HUES6 (cell line): ENCODE results near the gene CETN1.

Experiments used
- H3K27ac ChIP-seq: 2 replicates; pipeline ENCODE4 v1.7.0; 2013; ENCODE audit warnings: low read depth, mild to moderate bottlenecking, low read length, inconsistent platforms
- H3K27me3 ChIP-seq: 2 replicates; pipeline ENCODE4 v1.6.1; 2013; ENCODE audit warnings: low read length; ENCODE audit not compliant: control insufficient read depth, insufficient read depth
- H3K36me3 ChIP-seq: 2 replicates; pipeline ENCODE4 v1.6.1; 2013; ENCODE audit warnings: low read length; ENCODE audit not compliant: control insufficient read depth, insufficient read depth
- H3K4me1 ChIP-seq: 2 replicates; pipeline ENCODE4 v1.6.1; 2013; ENCODE audit warnings: low read length; ENCODE audit not compliant: control insufficient read depth, insufficient read depth
- H3K4me3 ChIP-seq: 2 replicates; pipeline ENCODE4 v1.5.1; 2013; ENCODE audit warnings: low read depth, low read length
- H3K9ac ChIP-seq: one replicate; pipeline ENCODE4 v1.6.1; 2013; ENCODE audit warnings: mild to moderate bottlenecking, low read length
- H3K9me3 ChIP-seq: 2 replicates; pipeline ENCODE4 v1.6.1; 2013; ENCODE audit warnings: low read depth, low read length; ENCODE audit not compliant: control insufficient read depth, insufficient read depth

Gene CETN1

DNA sequence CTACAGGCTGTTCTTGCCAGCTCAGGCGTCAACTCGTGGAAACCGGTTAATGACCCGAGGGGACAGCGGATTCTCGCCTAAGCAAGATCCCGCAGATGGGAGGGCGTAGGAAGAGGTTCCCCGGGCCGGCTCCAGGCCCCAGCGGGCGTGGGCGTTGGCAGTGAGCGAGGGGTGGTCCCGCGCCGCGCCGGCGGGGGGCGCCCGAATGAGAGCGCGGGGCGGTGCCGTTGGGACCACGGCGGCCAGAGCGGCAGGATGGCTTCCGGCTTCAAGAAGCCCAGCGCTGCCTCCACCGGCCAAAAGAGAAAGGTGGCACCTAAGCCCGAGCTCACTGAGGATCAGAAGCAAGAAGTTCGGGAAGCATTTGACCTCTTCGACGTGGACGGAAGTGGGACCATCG lies at the start of gene CETN1:
Gene CETN1, plus strand, starts transcription at position 227 of the 400 bp plus-strand sequence. Its CDS starts 29 bp downstream, at position 256.
- Histone ChIP-seq H3K4me3 (no peak within 1 kb of the TSS), H3K4me1 (peaks cover 6% of the 10 kb centered on the region), H3K27me3 (no peaks in the 10 kb centered on the region), H3K36me3 (no peaks in the 10 kb centered on the region), H3K9me3 (peaks cover 7% of the 10 kb centered on the region), H3K9ac (no peak within 1 kb of the TSS), H3K27ac (no peak within 1 kb of the TSS)

- Histone ChIP-seq H3K9me3 (no peaks in the 10 kb centered on the region), H3K9ac (no peak overlapping the region), H3K36me3 (no peaks in the 10 kb centered on the region), H3K4me3 (no peak overlapping the region), H3K27me3 (no peaks in the 10 kb centered on the region), H3K27ac (no peak overlapping the region), H3K4me1 (no peaks in the 10 kb centered on the region)
These were observed 48.2 kb upstream of the CETN1 start for GRCh38 chr18:532018-532417.

- Histone ChIP-seq H3K9ac (no peak overlapping the region), H3K4me1 (no peaks in the 10 kb centered on the region), H3K36me3 (no peaks in the 10 kb centered on the region), H3K9me3 (no peaks in the 10 kb centered on the region), H3K27ac (no peak overlapping the region), H3K4me3 (no peak overlapping the region), H3K27me3 (no peaks in the 10 kb centered on the region)
These were observed 47.5 kb upstream of the CETN1 start for GRCh38 chr18:532632-533031.

DNA sequence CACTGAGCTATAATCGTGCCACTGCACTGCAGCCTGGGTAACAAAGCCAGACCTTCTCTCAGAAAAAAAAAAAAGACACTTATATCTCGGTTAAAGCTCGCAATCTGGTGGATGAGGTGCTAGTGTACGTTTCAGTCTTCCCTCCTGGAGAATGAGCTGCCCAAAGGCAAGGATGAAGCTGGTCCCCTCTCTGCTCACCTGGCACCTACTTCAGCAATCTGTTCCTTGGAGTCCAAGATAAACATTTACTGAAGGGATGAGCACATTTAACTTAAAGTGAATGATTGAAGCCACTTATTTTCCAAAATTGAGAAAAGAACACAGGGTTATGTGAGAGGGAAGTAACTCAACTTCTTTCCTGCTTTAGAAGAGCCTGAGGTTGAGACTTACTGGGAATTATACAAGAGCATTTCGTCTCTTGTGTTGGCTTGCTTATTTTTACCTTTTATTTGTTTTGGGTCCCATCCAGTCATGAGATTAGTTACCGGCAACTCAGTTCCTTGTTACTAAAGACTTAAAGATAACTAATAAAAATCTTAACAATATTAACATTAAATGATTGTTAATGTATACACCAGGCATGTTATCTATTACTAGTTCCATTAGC lies 46.1 kb upstream of the CETN1 start:
- Histone ChIP-seq H3K27ac (no peak overlapping the region), H3K4me3 (no peak overlapping the region), H3K4me1 (no peaks in the 10 kb centered on the region), H3K36me3 (no peaks in the 10 kb centered on the region), H3K9ac (no peak overlapping the region), H3K27me3 (no peaks in the 10 kb centered on the region), H3K9me3 (no peaks in the 10 kb centered on the region)

DNA sequence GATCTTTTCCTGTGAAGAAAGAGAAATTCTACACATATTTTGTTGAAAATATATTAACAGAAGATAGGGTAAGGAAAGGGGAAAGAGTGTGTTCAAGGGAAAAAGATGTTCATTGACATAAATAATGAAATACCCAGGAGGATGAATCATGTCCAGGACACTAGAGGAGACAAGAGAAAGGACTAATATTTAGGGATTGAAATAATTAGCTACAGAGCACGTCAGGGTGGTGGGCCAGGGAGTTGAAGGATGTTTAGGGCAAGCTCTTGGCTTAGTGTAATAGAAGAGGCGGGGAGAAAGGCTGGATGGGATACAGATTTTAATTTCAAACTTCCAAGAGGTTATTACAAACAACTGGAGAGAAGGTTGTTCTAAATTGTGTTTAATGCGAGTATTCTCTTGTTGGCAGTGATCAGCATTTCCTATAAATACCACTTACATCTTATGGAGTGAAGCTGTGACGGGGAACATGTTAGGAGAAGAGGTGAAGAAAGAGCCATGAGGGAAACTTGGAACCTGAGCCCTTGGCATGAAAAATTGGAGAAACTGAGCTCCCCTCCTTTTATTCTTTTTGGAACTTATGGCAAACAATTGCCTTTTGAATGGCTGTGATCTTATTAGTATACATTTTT lies 36.6 kb upstream of the CETN1 start:
- Histone ChIP-seq H3K27me3 (no peaks in the 10 kb centered on the region), H3K9ac (no peak overlapping the region), H3K9me3 (peaks cover 2% of the 10 kb centered on the region; the same call in 1 of the 2 replicates), H3K36me3 (no peaks in the 10 kb centered on the region), H3K4me1 (no peaks in the 10 kb centered on the region), H3K27ac (no peak overlapping the region), H3K4me3 (no peak overlapping the region)

DNA sequence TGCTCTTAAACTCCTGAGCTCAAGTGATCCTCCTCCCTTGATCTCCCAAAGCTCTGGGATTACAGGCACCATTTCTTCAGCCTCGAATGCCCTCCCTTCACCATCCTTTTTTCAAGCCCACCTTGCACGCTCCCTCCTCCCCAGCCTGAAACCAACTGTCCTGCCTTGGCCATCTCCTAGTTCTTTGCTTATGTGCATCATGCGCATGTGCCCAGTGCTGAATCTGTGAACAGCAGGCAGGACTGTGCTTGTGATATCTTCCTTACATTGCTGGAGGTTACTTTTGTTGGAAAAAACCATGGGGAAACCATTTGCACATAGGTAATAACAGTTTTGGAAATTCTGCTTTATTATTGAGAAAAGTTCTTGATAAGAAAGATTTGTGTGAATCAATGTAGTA lies 30.2 kb upstream of the CETN1 start:
- Histone ChIP-seq H3K4me3 (no peak overlapping the region), H3K9ac (no peak overlapping the region), H3K9me3 (peaks cover 2% of the 10 kb centered on the region; the same call in 1 of the 2 replicates), H3K36me3 (no peaks in the 10 kb centered on the region), H3K4me1 (no peaks in the 10 kb centered on the region), H3K27me3 (no peaks in the 10 kb centered on the region), H3K27ac (no peak overlapping the region)

- Histone ChIP-seq H3K9me3 (peaks cover 2% of the 10 kb centered on the region; the same call in 1 of the 2 replicates), H3K36me3 (no peaks in the 10 kb centered on the region), H3K27me3 (no peaks in the 10 kb centered on the region), H3K4me1 (no peaks in the 10 kb centered on the region), H3K27ac (no peak overlapping the region), H3K9ac (no peak overlapping the region), H3K4me3 (no peak overlapping the region)
These were observed 28.6 kb upstream of the CETN1 start for GRCh38 chr18:551404-552061.

DNA sequence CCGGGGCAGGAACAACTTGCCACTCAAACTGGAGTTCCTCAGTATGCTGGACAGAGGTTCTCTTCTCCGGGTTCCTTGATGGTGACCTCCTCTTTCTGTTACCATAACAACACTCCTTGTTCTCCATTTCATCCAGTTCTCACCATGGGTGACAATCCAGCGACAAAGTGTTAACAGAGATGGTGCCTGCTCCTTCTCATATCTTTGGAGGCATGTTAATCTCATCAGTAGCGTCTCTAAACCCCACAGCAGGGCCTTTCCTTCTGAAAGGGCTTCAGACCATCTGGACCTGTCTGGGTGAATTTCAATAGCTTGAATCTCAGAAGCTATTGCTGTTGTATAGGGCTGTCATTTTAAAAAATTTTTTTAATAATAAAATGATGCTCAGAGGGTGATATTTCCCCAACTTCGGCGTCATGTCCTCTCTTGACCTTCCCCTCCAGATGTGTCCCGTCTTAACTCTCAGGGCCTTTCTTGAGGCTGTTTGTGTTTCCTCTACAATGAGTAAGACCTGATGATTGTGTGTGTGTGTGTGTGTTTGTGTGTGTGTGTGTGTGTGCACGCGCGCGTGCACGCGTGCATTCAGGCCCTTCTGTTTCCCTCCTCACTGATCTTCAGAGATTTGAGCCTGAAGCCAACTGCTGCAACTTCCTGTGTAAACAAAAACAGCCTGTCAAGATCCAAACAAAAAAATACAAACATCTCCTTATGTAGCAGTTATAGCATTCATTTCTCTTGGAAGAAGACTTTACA lies 24.3 kb upstream of the CETN1 start:
- Histone ChIP-seq H3K4me1 (no peaks in the 10 kb centered on the region), H3K27me3 (no peaks in the 10 kb centered on the region), H3K36me3 (no peaks in the 10 kb centered on the region), H3K27ac (no peak overlapping the region), H3K4me3 (no peak overlapping the region), H3K9ac (no peak overlapping the region), H3K9me3 (no peaks in the 10 kb centered on the region; the same call in 1 of the 2 replicates)

DNA sequence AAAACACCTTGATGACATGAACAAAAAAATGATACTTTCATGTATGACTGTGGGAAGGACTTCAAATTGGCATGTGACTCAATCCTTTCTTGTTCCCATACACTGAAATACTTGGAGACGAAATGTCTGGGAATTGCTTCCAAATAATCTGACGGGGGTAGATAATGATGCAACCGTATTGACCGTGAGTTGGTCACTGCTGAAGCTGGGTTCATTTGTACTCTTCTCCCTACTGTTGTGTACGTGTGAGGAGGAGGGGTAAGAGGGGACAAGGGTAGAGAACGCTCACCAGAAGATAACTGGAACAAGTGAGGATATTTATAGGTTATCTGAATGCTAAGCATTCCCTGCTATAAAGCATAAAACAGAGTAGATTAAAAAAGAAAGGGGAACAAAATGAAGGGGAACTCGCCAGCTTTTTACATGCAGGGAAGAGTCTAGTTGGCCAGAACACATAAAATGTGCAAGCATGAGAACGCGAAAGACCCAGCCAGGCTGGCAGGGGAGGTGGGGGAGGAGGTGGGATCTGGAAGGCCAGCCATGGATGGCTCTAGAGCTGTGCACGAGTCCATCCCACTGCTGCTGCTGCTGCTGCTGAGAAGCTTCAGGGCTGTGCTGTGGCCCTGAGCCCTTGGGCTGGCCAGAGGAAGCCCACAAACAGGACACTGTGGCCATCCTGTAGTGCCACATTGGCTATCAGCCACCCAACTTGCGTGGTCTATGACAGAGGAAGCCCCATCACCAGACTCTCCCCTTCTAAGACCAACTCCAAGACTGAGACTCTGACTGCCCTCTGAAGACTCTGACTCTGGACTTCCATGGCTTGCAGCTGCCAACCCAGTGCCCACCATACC lies 15.2 kb upstream of the CETN1 start:
- H3K27ac ChIP-seq: no peak overlapping the region
- H3K36me3 ChIP-seq: no peaks in the 10 kb centered on the region
- H3K27me3 ChIP-seq: no peaks in the 10 kb centered on the region
- peaks cover 7% of the 10 kb centered on the region for H3K9me3 ChIP-seq
- no peak overlapping the region for H3K4me3 ChIP-seq
- no peaks in the 10 kb centered on the region for H3K4me1 ChIP-seq
- no peak overlapping the region for H3K9ac ChIP-seq

DNA sequence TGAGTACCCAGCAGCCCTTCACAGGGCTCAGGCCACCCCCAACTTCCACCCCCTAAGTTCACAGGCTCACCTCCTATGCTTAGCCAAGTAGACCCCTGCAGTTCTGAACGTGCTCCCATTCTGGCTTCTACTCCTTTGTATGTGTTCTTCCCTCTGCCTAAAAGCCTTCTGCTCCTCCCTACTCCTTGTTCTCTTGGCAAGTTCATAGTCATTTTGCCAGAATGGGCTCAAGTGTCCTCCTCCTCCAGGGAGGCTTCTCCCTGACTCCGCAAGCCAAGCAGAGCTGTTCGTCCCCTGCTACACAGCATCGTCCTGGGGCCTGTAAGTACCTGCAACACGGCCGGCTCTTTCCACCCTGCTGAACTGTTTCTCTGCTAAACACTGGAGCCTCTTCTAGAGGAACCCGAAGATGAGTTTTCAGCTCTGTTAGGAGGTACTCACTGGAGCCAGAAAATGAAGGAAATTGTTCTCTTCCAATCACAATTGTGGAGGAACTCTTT lies 14.6 kb upstream of the CETN1 start:
- Histone ChIP-seq H3K36me3 (no peaks in the 10 kb centered on the region), H3K9ac (no peak overlapping the region), H3K27ac (no peak overlapping the region), H3K9me3 (peaks cover 7% of the 10 kb centered on the region), H3K4me3 (no peak overlapping the region), H3K27me3 (no peaks in the 10 kb centered on the region), H3K4me1 (no peaks in the 10 kb centered on the region)
